GM12878 (cell line): ENCODE results near the gene ATP5ME. TPM values are rescaled to one million over a fixed set of nuclear protein-coding genes. Genes with fewer than 3 reads are reported as not detected.

Source experiments
- ATAC-seq: fragments of 200-7000 bp; cut with Tn5 transposase; 3 replicates; pipeline ENCODE4 v1.9.1; 2020; ENCODE audit warnings: mild to moderate bottlenecking, moderate library complexity
- BruUV-seq: library from RNA; stranded (reverse); fragments of 400-500 nt; replicated peaks from 2 replicates; lab custom pipeline; 2021; lab: Mats Ljungman, UMichigan
- CTCF ChIA-PET: fragments of 300-600 bp; sonication (Branson Sonifier 250); formaldehyde crosslinking; extraction: SDS; loops from one replicate; lab custom pipeline; 2021; ENCODE audit warnings: inconsistent platforms; lab: Yijun Ruan, JAX
- POLR2A ChIA-PET: fragments of 350-600 bp; formaldehyde crosslinking; extraction: SDS; loops from one replicate; lab custom pipeline; 2021; ENCODE audit warnings: inconsistent platforms; lab: Charles Lee
- RAD21 ChIA-PET: fragments of 300-600 bp; sonication (Branson Sonifier 250); formaldehyde crosslinking; loops from one replicate; lab custom pipeline; 2023; ENCODE audit warnings: antibody characterized with exemption; ENCODE audit not compliant: unreplicated experiment; lab: Charles Lee
- SMC1A ChIA-PET: fragments of 300-600 bp; sonication (Branson Sonifier 250); formaldehyde crosslinking; loops from one replicate; lab custom pipeline; 2023; ENCODE audit not compliant: unreplicated experiment, uncharacterized antibody; lab: Charles Lee
- DNase-seq: peaks from one replicate; pipeline ENCODE4 v3.0.0-alpha.2; 2011; ENCODE audit warnings: low read depth, low spot score
- FAIRE-seq: peaks from 3 replicates; lab custom pipeline; 2011; peaks lifted over from hg19 to GRCh38; lab: Jason Lieb, UNC
- H2AFZ ChIP-seq: 2 replicates; pipeline ENCODE4 v1.6.0; 2011; ENCODE audit warnings: low read depth, low read length, control low read depth; ENCODE audit not compliant: control insufficient read depth
- H3K27ac ChIP-seq: 2 replicates; pipeline ENCODE4 v1.5.1; 2011; ENCODE audit warnings: control low read depth; ENCODE audit not compliant: control insufficient read depth, insufficient read depth
- H3K27me3 ChIP-seq, 2 experiments: replicated peaks in 1 of 2; 2 replicates each; pipeline versions ENCODE4 v1.6.0 to v1.6.1; 2011; ENCODE audit warnings: low read length in 1 of 2; ENCODE audit not compliant: control insufficient read depth in 2 of 2, insufficient read depth in 2 of 2
- H3K36me3 ChIP-seq, 2 experiments: 2 replicates each; pipeline ENCODE4 v1.5.1; 2011; ENCODE audit warnings: low read length in 1 of 2; ENCODE audit not compliant: control insufficient read depth in 2 of 2, insufficient read depth in 2 of 2
- H3K4me1 ChIP-seq: 2 replicates; pipeline ENCODE4 v1.6.1; 2011; ENCODE audit warnings: mild to moderate bottlenecking, low read length, moderate library complexity, mixed read lengths; ENCODE audit not compliant: control insufficient read depth, insufficient read depth
- H3K4me2 ChIP-seq: 2 replicates; pipeline ENCODE4 v1.6.0; 2011; ENCODE audit warnings: control low read depth; ENCODE audit not compliant: control insufficient read depth, insufficient read depth
- H3K4me3 ChIP-seq: fragments of 200-600 bp; sonication (generic); 2 replicates; pipeline ENCODE4 v1.5.1; 2016
- H3K79me2 ChIP-seq: 2 replicates; pipeline ENCODE4 v1.6.0; 2011; ENCODE audit warnings: low read length; ENCODE audit not compliant: control insufficient read depth, insufficient read depth
- H3K9ac ChIP-seq: 2 replicates; pipeline ENCODE4 v1.8.0; 2011; ENCODE audit warnings: low read length, control low read depth, mixed read lengths; ENCODE audit not compliant: control insufficient read depth, insufficient read depth
- H3K9me3 ChIP-seq: replicated peaks from 3 replicates; pipeline ENCODE4 v1.5.1; 2011; ENCODE audit warnings: mild to moderate bottlenecking, low read length; ENCODE audit not compliant: control insufficient read depth, insufficient read depth
- H4K20me1 ChIP-seq: 2 replicates; pipeline ENCODE4 v1.6.0; 2011; ENCODE audit not compliant: control insufficient read depth, insufficient read depth
- CEBPB ChIP-seq, 2 experiments: fragments of 150-350 bp in 1 of 2; IDR thresholded peaks; 2 replicates each; pipeline ENCODE4 v1.6.1; 2012 to 2014; ENCODE audit warnings: low read depth in 2 of 2, low read length in 2 of 2, borderline replicate concordance in 1 of 2, inconsistent platforms in 1 of 2
- CREB1 ChIP-seq: IDR thresholded peaks from 2 replicates; pipeline ENCODE4 v1.6.1; 2012; ENCODE audit warnings: low read depth, mild to moderate bottlenecking, inconsistent platforms
- ETV6 ChIP-seq, 2 experiments: fragments of 450-650 bp in 1 of 2; IDR thresholded peaks in 1 of 2; conservative IDR thresholded peaks in 1 of 2; 2 replicates each; pipeline ENCODE4 v1.6.1; 2014; ENCODE audit warnings: antibody characterized with exemption in 1 of 2, borderline replicate concordance in 1 of 2, low read depth in 1 of 2, mild to moderate bottlenecking in 1 of 2, moderate library complexity in 1 of 2
- PML ChIP-seq: IDR thresholded peaks from 2 replicates; pipeline ENCODE4 v1.6.1; 2012; ENCODE audit warnings: low read length, inconsistent platforms
- POLR2AphosphoS5 ChIP-seq: IDR thresholded peaks from 2 replicates; pipeline ENCODE4 v1.6.1; 2011; ENCODE audit warnings: mild to moderate bottlenecking, low read length, inconsistent platforms
- RB1 ChIP-seq: fragments of 450-650 bp; formaldehyde crosslinking; IDR thresholded peaks from 2 replicates; pipeline ENCODE4 v1.6.1; 2017; ENCODE audit warnings: mild to moderate bottlenecking, borderline replicate concordance
- RELA ChIP-seq: fragments of 450-650 bp; IDR thresholded peaks from 2 replicates; pipeline ENCODE4 v1.8.0; 2014; ENCODE audit warnings: borderline replicate concordance; ENCODE audit not compliant: partially characterized antibody
- TCF3 ChIP-seq: IDR thresholded peaks from 2 replicates; pipeline ENCODE4 v1.6.1; 2012; ENCODE audit warnings: low read depth, mild to moderate bottlenecking, low read length, borderline replicate concordance; ENCODE audit not compliant: insufficient read depth
- TCF7 ChIP-seq: IDR thresholded peaks from 2 replicates; pipeline ENCODE4 v1.6.1; 2014; ENCODE audit warnings: antibody characterized with exemption, borderline replicate concordance
- ZNF274 ChIP-seq: IDR thresholded peaks from one replicate; pipeline ENCODE4 v1.8.0; 2011; ENCODE audit not compliant: insufficient read length, insufficient read depth
- WGBS: methylation state at CpG from one replicate; pipeline ENCODE4 v1.1.6; 2016; ENCODE audit warnings: low lambda C conversion rate; ENCODE audit not compliant: insufficient replicate concordance, insufficient coverage; ENCODE audit errors: missing lambda C conversion rate; 5-methylcytosine and 5-hydroxymethylcytosine counted together
- in situ Hi-C: fragments of 300-500 bp; cut with MboI; formaldehyde crosslinking; loops from 9 replicates; pipeline ENCODE4 v1.14.3; 2018; ENCODE audit warnings: mixed read lengths
- intact Hi-C: fragments of 100-400 bp; cut with micrococcal nuclease; formaldehyde crosslinking; loops from one replicate; pipeline ENCODE4 v1.14.2; 2022; ENCODE audit not compliant: unreplicated experiment
- polyA plus RNA-seq, 11 experiments: library from polyadenylated mRNA; depleted of rRNA in 4 of 11; unstranded in 6 of 11; stranded (reverse) in 5 of 11; fragments of >200 nt; fragmentation: Nextera tagmentation in 4 of 11; fragmentation: Illumina TruSeq in 1 of 11; extraction: Ambion mirVana in 4 of 11; extraction: Trizol in 1 of 11; gene quantifications; 1 replicate in 1 of 11; 2 replicates in 10 of 11; pipeline versions ENCODE4 v1.2.1 to v1.2.3, GENCODE V29; 2011 to 2016; ENCODE audit warnings: inconsistent platforms in 2 of 11, missing spikeins in 2 of 11, low read depth in 1 of 11
- total RNA-seq, 4 experiments: library from RNA; depleted of rRNA in 3 of 4; stranded (reverse); fragments of >200 nt in 3 of 4; fragmentation: Illumina TruSeq in 1 of 4; extraction: Trizol in 1 of 4; gene quantifications; 2 replicates each; pipeline versions ENCODE4 v1.2.1 to v1.2.3, GENCODE V29; 2013 to 2021
- TF ChIP-seq, protein P1 (sequence below): fragments of 450-650 bp; formaldehyde crosslinking; IDR thresholded peaks from 2 replicates; pipeline ENCODE4 v1.4.0; 2022; ENCODE audit warnings: mild to moderate bottlenecking, moderate library complexity
- TF ChIP-seq, protein P2 (sequence below): IDR thresholded peaks from 2 replicates; pipeline ENCODE4 v1.6.1; 2012; ENCODE audit warnings: low read depth, low read length, improper control_type of control experiment

Gene ATP5ME
- total and polyA plus RNA-seq, 10 of the 15 experiments (the other 5 are each of a cell fraction or from before 2014, with no cell fraction given): 279 to 2,374 (median 509) TPM

DNA sequence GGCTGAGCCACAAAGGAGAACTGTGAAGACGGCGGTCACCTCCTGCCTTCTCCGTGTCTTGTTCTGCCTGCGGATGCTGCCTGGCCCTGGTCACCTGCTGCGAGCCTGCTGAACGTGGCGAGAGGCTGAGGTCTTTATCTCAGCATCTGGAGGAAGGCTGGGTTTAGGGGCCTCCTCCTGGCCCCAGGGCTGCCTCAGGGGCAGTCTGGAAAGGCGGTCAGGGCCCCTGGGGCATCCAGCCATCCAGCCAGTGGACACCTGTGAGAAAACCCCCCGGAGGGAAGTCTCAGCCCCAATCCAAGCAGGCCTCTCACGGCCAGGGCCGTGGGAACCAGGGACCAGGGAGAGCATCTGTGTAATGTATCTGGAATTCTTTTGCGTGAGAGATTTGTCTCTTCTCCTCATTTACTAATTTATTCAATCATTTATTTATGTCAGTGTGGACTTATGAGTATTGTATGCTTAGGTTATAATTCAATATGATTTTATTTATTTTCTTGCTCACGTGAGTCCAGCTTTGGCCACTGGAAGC lies 37.4 kb downstream of the ATP5ME start:
- H4K20me1 ChIP-seq: no peaks in the 10 kb centered on the region
- no TSS peak for BruUV-seq
- no peaks in the 10 kb centered on the region for H3K36me3 ChIP-seq
- 38% methylated on average over 13 of the region's 13 CpGs for WGBS
- FAIRE-seq (no peak), DNase-seq (no peak), ATAC-seq (no peak)
- ChIA-PET RAD21 (no interaction called here), POLR2A (no interaction called here), SMC1A (no interaction called here), CTCF (no interaction called here)
- H3K27me3 ChIP-seq: no peaks in the 10 kb centered on the region
- no peak overlapping the region for H3K4me3 ChIP-seq
- intact Hi-C loops (no loop called here), in situ Hi-C loops (no loop called here)
- H2AFZ ChIP-seq: no peak overlapping the region
- H3K79me2 ChIP-seq: no peaks in the 10 kb centered on the region
- TF ChIP-seq PML (no peak), CEBPB (IDR thresholded peaks at IDR 0.05; ENCODE audit: borderline replicate concordance in 1 of 2, low read depth in 2 of 2, low read length in 2 of 2) (no peak)
- no peak overlapping the region for H3K4me2 ChIP-seq
- no peak overlapping the region for H3K27ac ChIP-seq
- no peaks in the 10 kb centered on the region for H3K4me1 ChIP-seq
- no peak overlapping the region for H3K9ac ChIP-seq
- H3K9me3 ChIP-seq: peaks cover 3% of the 10 kb centered on the region; the same call in 2 of the 3 replicates

DNA sequence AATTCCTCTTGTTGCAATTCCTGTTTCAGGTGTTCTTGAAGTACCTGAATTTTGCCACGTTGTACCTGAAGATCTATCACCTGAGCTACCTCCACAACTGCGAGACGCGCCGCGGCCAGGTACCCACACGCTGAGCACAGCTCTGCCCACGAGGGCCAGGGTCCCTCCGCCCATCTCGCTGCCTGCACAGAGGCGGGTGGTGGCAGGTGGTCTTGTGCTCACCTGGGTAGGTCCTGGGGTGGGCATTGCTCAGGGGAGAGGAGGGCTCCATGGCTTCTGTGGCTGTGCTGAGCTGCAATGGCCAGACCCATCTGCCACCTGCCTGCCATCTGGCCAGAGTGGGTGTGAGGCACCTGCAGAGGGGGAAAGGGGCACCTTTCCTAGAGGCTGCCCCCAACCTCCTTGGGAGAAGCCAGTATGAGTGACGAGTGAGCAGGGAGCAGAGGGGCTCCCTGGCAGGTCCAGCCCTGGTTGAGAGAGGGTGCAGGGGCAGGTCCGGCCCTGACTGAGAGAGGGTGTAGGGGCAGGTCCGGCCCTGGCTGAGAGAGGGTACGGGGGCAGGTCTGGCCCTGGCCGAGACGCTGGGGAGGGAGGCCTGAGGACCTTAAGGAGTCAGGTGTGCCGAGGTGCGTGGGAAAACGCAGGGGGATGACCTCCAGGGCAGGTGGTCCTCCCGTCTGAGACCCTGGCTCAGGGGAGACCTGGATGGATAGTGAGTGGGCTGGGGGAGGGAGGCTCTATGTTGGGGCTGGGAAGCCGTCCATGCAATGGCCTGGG lies 38.0 kb downstream of the ATP5ME start:
- ChIA-PET POLR2A (no interaction called here), CTCF (no interaction called here), RAD21 (no interaction called here), SMC1A (no interaction called here)
- DNase-seq (no peak), ATAC-seq (no peak), FAIRE-seq (no peak)
- Histone ChIP-seq H3K27me3 (no peaks in the 10 kb centered on the region), H3K79me2 (no peaks in the 10 kb centered on the region), H4K20me1 (no peaks in the 10 kb centered on the region), H3K36me3 (no peaks in the 10 kb centered on the region), H3K4me3 (no peak overlapping the region), H3K9me3 (peaks cover 3% of the 10 kb centered on the region; the same call in 2 of the 3 replicates), H2AFZ (no peak overlapping the region), H3K27ac (no peak overlapping the region), H3K4me2 (no peak overlapping the region), H3K4me1 (no peaks in the 10 kb centered on the region), H3K9ac (no peak overlapping the region)
- WGBS: 41% methylated on average over 22 of the region's 22 CpGs
- in situ Hi-C loops: no loop called here
- BruUV-seq: no TSS peak
- TF ChIP-seq CREB1 (no peak), TCF7 (no peak), POLR2AphosphoS5 (no peak), ZNF274 (no peak), RB1 (no peak), RELA (no peak), TCF3 (no peak), ETV6 (conservative IDR thresholded peaks at IDR 0.05 in 1 of 2, IDR thresholded peaks at IDR 0.05 in 1 of 2; ENCODE audit: borderline replicate concordance in 1 of 2, low read depth in 1 of 2) (no peak)
- TF ChIP-seq, protein P1, sequence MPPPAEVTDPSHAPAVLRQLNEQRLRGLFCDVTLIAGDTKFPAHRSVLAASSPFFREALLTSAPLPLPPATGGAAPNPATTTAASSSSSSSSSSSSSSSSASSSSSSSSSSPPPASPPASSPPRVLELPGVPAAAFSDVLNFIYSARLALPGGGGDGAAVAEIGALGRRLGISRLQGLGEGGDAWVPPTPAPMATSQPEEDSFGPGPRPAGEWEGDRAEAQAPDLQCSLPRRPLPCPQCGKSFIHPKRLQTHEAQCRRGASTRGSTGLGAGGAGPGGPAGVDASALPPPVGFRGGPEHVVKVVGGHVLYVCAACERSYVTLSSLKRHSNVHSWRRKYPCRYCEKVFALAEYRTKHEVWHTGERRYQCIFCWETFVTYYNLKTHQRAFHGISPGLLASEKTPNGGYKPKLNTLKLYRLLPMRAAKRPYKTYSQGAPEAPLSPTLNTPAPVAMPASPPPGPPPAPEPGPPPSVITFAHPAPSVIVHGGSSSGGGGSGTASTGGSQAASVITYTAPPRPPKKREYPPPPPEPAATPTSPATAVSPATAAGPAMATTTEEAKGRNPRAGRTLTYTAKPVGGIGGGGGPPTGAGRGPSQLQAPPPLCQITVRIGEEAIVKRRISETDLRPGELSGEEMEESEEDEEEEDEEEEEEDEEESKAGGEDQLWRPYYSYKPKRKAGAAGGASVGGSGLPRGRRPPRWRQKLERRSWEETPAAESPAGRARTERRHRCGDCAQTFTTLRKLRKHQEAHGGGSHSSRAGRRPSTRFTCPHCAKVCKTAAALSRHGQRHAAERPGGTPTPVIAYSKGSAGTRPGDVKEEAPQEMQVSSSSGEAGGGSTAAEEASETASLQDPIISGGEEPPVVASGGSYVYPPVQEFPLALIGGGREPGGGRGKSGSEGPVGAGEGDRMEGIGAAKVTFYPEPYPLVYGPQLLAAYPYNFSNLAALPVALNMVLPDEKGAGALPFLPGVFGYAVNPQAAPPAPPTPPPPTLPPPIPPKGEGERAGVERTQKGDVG (CRISPR knock-in tag): no peak
- TF ChIP-seq, protein P2, sequence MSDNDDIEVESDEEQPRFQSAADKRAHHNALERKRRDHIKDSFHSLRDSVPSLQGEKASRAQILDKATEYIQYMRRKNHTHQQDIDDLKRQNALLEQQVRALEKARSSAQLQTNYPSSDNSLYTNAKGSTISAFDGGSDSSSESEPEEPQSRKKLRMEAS: no peak
- intact Hi-C loops: no loop called here
